HG02678 (cell line): Measurements from ENCODE around the gene HOXB4.

Experiments used
- ATAC-seq: cut with Tn5 transposase; IDR thresholded peaks from one replicate; pipeline ENCODE4 v1.9.1; 2021; ENCODE audit warnings: mild to moderate bottlenecking, moderate library complexity; ENCODE audit not compliant: unreplicated experiment

The HOXB4 gene

DNA sequence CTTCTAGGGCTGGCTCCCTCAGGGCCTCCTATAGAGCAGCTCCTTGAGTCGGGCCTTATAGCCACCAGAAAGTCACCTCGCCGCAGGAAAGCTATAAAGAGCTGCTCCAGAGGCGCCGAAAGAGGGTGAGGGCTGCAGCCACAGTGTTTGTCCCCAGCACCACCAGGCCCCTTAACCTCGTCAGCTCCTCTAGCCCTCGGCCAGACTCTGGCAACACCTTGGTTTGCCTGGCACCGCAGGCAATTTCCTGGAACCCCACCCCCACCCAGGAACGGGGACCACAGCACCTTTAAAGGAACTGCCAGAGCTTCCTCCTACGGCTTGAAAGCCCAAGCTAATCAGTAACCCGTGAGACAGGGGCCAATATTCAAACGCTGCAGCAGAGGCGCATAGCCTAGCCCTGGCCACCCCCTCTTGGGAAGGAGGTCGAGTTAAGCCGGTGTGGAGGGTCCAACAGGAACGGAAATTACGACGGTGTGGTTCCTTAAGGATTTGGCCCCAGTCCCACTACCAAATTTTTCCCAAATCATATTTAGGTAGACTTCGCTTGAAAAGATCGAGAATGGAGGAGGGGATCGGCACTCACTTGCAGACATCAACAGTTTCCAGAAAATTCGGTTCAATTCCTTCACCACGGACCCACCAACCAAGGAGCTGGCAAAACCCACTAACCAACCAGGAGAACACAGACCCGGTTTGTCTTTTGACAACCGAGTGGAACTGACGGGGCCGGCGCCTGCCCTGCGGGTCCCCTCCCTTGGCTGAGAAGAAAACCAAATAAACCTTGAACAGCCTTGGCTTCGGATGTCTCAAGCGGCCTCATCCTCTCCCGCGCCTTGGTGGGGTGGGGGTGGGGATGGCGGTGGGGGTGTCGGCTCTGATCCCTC, 23.6 kb upstream of the HOXB4 start:
- ATAC-seq = no peak

DNA sequence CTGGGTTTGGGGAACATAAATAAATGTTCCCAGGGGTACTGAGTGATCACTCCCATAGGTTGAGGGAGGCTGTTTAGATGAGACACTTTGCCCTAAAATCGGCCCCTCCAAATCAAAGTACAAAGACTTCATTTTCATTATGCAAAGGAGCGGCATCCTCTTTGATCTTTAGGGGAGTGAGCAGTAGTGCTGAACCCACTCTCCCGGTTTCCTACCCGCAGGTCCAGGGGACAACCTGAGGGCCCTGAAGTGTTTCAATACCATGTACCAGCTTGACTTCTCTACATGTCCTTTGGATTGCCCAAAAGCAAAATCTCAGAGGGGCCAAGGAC, 23.0 kb upstream of the HOXB4 start:
- no peak for ATAC-seq

DNA sequence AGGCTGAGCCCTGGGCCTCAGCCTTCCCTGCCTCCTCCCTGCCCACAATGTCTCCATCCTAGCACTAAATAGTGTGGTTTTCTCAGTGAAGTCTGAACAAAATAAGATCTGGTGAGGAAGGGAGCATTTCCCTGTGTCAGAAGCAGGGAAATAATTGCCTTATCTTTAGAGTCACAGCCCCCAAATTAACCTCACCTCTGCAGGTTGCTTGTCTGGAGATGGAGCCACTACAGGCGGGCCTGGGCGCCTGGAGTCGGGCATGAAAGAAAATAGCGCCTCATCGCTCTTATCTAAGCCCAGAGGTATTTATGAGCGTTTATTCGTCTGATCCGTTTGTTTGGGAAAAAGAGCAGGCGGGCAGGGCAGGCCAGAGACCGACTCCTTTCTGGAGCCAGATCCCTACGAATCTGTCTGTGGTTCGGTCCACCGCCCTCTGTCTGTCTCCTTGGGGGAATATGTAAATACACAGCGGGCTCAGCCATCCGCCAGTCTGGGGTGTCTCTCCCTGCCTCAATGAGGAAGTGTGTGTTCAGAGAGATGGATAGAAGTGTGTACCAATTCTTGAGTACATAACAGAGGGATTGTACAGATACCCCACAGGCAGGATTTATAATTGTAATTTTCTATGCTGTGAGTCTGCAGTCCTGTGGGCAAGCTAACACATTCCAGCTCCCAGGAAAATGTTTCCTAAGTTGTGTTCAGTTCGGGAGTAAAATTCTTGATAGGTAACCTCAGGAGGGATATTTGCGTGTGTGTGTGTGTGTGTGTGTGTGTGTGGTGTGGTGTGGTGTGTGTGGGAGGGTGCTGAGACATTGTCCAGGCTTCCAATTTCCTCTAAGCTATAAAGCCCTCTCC, 22.3 kb upstream of the HOXB4 start:
- ATAC-seq = no peak

DNA sequence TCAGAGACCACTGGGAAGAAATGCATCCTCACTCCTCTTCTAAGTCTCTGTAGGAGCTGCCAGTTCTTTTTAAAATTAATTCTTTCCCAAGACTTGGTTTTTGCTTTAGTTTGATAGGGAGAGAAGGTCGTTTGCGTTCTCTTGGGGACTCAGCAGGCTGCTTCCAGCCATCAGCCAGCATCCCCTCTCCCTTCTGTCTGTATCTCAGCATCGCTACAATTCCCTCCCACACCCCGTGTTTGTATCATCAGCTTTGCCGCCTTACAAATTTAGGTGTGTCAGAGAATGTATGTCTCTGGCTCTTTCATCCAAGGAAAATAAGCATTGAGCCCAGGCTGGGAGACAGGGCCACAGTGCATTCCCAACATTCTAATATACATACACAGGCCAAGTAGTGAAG, 21.2 kb upstream of the HOXB4 start:
- no peak for ATAC-seq

DNA sequence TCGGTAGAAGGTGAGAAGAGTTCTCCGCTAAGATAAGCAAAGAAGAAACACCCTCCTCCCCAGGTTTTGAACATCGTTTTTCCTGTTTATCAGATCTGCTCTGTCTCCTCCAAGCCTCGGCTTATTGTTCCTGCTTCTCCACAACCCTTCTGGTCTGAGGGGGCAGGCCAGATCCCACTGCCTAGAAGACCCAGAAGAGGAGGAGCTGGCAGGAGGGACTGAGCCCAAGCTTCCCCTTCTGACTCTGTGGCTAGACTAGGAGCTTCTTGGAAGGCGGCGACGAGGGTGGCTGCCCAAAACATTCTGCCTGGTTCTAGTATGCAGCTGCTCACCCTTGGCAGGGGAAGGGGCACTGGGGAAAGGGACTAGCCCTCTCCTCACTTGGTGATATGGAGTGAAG, 20.6 kb upstream of the HOXB4 start:
- ATAC-seq = no peak

DNA sequence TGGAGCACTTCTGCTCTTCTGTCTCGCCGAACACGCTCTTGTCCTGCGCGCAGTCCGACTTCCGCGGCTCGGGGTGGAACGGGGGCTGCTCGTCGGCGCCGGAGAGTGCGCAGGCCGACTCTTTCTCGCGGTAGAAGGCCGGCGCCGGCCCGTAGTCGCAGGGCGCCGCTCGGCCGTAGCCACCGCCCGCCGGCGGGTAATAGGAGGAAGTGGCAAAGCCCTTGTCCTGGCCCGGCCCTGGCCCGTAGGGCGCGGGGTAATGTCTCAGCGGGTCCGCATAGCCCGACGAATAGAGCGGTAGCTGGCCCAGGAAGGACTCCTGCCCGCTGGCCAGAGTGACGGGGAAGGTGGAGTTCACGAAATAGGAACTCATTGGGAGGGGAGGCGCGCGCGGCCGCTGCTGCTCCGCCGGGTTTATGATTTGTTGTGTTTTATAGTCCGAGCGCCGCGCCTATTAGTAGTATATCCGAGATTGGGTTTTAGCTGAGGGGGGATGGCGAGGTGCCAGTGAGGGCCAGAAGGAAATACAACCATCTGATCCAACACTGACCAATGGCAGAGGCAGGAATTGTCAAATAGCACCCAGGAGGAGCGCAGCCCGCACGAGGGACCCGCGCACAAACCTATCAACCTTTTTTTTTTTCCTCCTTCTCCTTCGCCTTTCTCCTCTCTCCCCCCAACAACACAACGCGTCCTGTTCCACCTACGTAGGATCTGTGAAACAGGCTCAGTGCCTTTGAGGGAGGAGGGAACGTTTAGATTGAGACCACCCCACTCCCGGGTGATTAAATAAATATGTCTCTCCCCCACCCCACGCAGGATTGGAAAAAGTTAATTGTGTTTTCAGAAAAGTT, 19.9 kb upstream of the HOXB4 start:
- no peak for ATAC-seq

DNA sequence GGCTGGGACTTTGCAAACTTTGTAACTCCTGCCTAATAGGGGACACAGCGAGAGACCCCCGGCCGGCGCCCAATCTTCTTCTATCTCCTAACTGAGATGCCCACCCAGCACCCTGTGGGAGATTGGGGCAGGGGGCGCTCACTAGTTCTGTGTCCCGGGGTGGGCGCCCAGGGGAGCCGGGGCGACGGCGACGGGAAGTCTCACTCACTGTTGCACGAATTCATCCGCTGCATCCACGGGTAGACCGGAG, 19.3 kb upstream of the HOXB4 start:
- ATAC-seq = no peak

DNA sequence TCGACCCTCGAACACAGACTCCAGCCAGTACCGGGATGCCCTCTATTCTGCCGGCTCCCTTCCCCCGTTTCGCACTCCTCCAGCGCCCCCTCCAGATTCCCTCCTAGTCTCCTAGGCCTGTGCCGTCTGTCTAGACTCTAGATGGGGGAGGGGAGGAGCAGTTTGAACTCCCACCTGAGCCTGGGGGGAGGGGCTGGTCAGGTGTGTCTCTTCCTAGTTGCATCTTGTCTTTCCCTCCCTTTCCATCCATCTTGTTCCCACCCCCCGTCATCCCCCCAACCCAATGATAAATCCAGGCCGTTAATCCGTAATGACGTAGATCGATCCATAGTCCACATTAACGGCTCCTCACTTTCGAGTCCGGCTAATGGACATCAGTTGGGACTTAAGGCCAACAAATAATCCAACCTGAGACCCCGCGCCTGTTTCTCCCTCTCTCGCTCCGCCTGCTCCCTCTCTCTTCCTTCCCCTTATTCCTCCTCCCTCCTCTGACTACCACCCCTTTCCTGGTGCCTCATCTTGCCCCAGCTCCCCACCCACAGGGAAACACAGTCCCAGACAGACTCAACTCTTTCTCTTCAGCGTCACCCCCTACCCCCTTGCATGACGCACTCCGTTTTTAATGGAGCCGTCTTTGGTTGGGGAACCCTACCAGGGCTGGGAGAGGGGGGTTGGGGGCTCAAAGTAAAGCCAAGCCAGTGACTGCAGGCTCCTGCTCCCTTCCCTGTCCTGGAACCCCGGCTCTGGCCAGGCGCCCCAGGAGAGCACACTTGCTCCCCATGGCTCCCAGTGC, 18.8 kb upstream of the HOXB4 start:
- no peak for ATAC-seq

DNA sequence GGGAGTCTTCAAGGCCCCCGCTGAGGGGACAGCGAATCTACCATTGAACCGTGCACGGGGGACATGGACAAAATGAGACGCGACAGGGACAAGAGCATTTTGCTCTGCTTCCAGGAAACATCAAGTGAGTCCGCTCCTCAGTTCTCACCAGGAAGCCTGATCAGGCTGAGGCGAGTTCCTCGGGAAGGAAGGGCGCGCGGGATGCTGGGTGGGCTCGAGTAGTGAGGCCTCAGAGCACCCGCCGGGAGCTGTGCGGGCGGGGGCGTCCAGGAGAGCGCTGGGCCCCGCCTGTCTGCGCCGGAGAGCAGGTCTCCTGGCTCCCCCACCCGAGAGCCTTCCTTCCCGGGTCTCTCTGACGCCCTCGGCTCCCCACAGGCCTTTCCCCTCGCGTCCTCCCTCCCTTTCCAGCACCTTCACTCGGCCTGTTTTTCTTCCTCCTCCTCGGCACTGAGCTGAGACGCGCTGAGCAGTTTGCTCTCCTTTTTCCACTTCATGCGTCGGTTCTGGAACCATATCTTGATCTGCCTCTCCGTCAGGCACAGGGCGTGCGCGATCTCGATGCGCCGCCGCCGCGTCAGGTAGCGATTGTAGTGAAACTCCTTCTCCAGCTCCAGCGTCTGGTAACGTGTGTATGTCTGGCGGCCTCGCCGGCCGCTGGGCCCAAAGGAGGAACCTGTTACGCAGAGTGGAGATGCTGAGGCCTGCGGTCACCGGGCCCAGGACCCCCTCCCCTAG, 18.0 kb upstream of the HOXB4 start:
- no peak for ATAC-seq

DNA sequence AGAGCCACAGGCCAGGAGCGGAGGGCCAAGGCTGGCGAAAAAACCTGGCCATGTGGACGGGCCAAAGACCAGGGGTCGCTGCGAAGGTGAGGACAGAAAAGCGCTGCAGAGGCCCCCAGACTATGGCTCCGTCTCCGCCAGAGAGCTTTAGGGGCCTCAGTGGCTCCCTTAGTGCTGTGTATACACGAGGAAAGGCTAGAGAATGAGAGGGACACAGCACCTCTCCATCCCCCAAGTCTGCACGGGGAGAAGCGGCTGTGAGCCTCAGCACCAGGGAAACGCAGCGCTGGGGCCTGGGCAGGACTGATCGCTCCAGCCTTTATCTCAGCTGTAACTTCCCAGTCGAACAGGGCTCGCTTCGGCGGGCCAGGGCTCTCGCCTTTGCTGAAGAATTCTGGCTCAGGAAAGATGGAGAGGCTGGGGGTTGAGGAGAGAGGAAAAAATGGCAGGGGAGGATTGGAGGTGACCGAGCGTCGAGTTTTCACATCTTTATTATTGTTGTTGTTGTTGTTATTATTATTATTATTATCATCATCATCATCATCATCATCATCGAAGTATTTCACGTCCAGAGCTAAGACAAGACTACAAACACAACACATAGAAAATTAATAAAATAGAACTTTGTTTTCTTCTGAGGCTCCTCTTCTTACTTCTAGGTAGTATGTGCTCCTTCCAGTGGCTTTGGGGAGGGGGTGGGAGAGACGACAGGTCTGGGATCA, 17.3 kb upstream of the HOXB4 start:
- no peak for ATAC-seq

DNA sequence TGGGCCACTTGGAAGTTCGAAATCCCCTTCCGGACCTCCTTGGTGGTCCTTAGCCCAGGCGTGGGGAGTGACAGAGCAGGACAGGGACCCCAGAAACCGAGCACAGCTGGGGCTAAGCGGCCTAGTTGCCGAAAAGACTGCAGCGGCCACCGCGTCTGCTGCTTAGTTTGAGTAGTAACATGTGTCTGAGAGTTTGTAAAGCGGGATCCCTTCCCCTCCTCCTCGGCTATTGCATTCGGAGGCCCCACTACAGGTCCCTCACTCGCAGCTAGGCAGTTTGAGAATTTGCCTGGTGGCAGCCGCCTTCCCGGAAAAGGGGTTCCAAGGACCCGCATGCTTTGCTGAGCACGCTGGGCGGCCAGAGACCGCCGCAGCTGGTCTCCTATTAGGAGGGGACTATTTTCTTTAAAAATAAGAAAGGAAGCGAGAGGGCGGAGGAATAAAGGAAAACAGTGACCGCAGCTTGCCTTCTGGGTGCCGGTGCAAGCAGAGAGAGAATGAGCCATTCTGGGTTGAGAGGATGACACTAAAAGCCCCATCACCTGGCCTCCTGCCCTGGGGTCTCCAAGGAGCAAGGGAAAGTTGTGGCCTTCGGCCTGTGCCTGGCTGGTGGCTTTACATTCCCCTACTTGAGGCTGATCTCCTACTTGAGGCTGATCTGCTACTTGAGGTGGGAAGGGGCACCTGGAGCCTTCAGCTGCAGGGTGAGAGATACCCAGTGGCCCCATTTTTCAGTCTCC, 16.6 kb upstream of the HOXB4 start:
- no peak for ATAC-seq

DNA sequence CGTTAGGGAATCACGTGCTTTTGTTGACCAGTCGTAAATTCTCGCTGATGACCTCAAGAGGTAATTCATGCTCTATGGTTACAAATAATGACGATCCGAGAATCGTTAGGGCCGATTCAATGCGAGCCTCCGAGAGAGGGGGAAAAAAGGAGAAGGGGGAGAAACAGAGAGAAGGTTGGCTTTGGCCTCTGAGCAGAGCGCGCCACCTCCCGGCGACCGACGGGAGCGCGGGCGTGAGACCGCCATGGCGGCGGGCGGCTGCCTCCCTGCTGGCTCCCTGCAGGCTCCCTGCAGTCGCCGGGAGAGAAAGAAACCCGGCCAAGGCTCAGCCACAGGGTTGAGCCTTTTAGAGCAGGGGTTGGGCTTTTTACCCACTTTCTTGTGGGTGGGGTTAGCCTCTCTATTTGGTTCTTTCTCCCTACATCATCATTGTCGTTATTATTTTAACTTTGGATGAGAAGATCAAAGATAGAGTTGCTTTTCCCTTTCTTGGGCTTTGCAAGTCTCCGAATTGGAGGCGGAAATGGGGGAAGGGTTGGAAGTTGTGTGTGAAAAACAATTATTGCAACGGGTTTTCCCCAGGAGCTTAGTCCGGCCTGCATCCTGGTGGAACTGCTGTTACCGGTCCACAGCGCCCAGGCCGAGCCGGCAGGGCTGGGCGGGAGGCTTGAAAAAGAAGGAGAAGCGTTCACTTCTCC, 15.8 kb upstream of the HOXB4 start:
- ATAC-seq = no peak

DNA sequence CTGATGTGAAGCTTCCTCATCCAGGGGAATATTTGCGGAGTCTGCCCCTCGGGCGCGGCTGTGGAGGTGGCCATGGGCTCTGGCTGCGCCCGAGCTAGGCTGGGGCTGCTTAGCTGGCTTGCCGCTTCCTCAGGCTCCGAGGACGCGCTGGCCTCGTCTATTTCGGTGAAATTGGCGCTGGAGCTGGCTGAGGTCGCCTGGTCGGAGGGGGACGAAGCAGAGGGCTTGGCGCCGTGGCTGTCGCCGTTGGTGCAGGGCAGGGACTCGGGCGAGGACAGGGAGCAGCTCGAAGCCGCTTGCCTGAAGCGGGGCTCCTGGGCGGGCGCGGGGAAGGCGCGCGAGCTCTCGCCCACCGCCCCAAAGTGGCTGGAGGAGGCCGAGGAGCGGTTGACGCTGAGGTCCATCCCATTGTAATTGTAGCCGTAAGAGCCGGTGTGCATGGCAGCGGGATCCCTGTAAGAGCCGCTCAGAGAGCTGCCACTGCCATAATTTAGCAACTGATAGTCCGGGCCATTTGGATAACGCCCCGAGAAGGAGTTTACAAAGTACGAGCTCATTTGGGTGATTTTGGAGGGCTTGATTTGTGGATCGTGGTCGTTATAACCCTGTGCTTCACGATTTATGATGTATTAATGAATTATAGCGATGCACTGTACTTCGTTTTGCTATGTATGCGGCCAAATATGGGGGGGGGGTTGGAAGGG, 15.1 kb upstream of the HOXB4 start, which contains the start of gene HOXB5:
Gene HOXB5, minus strand, starts transcription at position 654 of the 704 bp plus-strand sequence. Its CDS starts 97 bp downstream, at position 557.
- ATAC-seq = no peak

DNA sequence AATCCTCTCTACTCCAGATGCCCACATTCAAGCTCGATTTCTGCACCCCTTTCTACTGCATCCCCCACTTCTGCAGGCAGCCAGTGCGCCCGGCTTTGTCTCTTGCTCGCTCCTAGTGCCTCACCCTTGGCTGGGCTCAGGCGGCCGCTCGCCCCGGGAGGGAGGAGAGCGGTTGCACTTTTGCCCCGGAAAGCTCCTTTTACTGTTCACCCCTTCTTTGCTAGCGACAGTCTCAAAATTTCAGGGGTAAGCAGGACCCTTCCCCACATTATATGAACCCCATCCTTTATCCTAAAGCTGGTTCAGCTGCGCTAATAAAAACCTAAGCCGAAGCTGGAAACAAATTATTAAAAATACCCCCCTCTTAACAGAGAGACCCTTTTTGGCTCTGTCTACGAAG, 14.4 kb upstream of the HOXB4 start:
- ATAC-seq = no peak

DNA sequence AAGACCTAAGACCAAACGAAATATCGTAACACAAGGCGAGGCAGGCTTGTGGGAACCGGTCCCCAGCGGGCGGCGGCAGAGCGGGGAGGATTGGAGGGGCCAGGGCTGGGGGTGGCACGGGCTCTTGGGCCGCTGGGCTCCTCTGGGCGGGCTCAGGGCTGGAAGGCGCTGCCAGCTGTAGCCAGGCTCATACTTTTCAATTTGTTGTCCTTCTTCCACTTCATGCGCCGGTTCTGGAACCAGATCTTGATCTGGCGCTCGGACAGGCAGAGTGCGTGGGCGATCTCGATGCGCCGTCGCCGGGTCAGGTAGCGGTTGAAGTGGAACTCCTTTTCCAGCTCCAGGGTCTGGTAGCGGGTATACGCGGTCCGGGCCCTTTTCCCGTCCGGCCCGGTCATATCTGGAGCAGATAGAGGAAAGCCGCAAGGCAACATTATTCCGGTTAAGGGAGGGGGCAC, 13.9 kb upstream of the HOXB4 start:
- ATAC-seq = no peak

DNA sequence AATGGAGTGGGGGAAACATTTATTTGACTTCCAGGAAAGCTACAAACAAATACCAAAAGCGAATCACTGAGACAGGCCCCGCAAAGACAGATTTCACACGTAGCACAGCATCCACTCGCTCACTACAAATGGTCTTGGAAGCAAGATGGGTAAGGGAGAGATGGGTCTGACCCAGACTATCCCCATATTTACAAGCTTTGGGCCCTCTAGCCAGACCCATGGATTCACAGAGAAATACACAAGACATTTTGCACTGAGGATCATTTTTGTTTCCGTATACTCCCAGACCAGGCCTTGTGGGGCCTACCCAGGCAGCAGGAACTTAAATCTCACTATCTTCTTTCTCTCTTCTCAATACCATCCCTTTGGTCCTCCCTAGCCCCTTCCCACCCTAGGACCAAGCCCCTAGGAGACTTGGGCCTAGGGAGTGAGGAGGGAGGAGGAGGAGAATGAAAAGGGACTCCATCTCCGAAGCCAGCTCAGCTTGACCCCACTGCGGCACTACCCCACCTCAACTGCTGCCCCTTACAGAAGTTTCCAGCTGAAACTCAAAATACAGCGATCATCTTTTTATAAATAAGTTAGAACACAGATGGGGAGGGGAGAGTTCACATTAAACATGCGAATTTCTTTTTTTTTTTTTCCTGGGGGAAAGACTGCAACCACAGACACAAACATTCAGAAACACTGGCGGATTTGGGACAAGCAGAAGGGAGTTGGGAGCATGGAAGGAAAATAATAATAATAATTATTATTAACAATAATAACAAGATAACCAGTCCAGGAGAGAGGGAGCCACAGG, 13.3 kb upstream of the HOXB4 start:
- ATAC-seq = no peak
